Measurements from ENCODE around the gene ZNF106.

The ZNF106 gene

DNA sequence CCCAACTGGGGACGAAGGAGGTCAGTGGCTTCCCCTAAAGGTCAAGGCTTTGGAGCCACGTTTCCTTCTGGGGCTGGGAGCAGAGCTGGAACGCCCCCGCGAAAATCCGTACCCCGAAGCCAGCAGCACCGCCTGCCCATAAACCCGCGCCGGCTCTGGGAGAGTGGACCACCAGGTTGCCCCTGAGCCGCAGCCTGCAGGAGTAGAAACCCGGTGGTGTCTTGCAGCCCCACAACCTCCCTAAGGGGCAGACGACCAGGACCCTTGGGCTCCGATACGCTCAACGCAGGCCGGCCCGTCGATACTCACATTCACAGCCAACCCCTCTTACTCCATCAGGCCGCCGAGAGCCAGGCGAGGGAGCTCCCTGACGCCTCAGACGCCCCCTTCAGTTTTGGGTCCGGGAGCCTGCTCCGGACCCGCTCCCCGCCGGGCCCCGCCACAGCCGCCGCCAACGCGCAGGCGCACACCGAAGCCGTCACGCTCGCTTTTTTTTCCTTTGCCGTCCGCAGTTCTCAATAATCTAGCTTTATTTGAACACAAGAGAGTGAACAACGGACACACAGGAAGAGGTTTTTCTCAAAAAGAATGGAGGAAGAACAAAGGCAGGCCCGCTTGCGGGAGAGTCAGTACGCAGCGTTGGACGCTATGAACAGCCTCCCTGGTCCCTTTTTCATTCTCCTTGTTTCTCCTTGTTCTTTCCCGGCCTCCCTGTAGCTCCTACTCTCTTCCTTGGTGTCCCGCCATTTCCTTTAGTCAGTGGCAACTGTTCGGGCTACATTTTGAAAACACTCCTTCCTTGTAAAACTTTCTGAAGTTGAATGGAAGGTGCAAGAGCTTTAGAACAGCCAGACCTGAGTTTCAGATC lies at the start of gene ZNF106:
Gene ZNF106 (minus strand): TSS at position 471 of the 868 bp plus-strand sequence. CDS start 18,852 bp downstream, outside the sequence.
- peak; percentile 72 to 79 (median 76) for DNase-seq (ENCODE audit: low read depth in 2 of 3, low spot score in 1 of 3)

DNA sequence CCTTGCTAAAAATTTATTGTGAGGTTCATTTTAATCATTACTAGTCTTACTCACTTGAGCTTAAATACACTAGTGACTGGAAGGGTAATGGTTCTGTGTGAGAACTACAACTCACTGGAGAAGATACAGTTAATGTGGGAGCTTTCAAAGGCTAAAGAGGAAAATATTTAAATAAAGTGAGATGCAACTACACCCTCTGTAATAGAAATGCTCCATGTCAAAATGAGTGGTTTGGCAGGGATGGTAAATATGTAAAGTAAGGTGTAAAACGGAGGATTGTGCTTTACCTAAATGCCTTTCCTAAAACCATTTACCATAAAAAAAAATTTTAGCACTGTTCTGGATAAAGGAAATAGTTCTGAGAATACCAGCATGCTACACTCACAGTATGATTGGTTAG lies 42.3 kb upstream of the ZNF106 start:
- DNase-seq (ENCODE audit: low read depth in 2 of 3, low spot score in 1 of 3), result no peak

DNA sequence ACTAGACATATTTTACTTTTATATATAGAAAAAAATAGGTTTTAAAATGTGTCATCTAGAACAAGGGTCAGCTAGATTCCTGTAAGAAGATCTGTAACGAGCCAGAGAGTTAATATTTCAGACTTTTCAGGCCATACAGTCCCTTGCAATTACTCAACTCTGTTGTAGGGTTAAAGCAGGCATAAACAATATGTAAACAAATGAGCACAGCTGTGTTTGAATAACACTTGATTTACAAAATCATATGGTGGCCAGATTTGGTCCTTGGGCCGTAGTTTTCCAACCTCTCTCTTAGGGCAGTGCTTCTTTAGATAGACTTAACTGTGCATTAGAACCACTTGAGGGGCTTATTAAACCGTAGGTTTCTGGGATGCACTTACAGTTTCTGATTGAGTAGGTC lies 38.0 kb upstream of the ZNF106 start:
- DNase-seq (ENCODE audit: low read depth in 2 of 3, low spot score in 1 of 3), result no peak

DNA sequence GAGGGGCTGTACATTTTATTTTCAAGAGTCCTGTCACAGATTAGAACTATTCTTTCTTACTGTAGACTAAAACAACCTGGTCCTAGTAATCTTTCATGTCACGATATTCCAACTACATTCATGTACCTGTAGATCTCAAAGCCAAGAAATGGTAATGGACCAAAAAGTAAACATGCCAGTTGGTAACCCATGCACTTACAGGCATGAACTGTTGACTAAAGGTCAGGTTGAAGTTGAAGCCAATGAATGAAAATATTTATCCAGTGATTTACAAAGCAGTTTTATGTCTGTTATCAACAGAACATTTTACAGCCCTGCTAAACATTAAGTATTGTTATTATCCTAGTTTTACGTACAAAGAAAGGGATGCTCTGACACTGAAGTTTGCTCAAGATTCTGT lies 32.4 kb upstream of the ZNF106 start:
- no peak for DNase-seq (ENCODE audit: low read depth in 2 of 3, low spot score in 1 of 3)

DNA sequence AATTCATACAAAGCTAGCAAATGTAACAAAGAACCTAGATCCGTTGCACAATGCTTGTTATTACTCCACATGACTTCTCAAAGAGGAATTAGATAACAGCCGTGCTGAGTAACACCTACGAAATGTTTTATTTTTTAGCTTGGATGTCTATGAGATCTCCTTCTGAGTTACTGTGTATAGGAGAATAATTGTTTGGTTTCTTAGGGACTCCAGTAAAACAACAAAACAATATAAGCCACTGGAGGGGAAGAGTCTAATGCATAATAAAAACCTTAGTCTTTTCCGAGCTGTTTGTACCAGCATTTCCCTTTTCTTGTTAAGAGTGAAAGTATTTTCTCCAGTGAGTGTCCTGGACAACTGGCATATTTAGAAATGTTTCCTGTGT lies 20.1 kb upstream of the ZNF106 start:
- DNase-seq (ENCODE audit: low read depth in 2 of 3, low spot score in 1 of 3), result no peak

DNA sequence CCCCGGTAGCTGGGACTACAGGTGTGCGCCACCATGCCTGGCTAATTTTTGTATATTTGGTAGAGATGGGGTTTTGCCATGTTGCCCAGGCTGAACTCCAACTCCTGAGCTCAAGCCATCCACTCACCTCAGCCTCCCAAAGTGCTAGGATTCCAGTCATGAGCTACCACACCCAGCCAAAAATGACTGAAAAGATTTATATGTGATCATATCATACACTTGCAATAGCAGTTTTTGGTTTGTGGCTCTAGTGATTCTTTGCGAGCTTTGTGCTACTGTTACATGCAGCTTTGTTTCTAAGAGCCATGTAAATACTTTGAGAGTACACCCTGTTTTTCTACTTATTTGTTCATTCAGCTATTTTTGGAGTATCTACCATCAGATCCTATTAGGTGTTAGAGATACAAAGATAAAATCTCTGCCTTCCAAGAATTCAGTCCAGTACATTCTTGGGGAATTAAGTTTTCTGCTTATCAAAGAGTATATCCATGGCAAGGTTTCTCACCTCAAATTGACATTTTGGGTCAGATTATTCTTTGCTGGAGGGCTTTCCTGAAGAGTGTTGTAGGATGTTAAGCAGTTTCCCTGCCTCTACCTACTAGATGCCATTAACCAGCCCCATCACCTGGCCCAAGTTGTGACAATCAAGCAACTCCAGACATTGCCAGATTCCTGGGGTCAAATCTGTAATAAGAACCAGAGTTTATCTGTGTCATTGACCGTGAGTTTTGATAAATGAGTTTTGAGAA lies 19.5 kb upstream of the ZNF106 start:
- DNase-seq (ENCODE audit: low read depth in 2 of 3, low spot score in 1 of 3), result no peak

DNA sequence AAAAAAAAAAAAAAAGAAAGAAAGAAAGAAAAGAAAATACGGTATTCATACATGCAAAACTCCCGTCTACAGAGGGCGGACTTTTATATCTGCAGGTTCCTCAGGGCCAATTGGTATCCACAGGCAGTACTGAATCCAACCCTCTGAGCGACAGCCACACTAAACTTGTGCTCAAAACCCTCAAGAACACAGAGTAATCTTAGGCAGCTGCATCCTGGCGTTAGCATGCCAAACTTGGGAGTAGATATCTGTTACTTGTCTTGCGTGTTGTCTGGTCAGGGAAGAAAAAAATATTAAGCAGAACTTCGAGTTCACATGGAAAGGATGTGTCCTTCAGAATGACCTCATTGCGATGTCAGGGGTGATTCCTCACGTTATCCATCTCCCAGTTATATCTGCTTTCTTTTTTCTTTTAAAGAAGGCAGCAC lies 17.3 kb upstream of the ZNF106 start:
- no peak for DNase-seq (ENCODE audit: low read depth in 2 of 3, low spot score in 1 of 3)

DNA sequence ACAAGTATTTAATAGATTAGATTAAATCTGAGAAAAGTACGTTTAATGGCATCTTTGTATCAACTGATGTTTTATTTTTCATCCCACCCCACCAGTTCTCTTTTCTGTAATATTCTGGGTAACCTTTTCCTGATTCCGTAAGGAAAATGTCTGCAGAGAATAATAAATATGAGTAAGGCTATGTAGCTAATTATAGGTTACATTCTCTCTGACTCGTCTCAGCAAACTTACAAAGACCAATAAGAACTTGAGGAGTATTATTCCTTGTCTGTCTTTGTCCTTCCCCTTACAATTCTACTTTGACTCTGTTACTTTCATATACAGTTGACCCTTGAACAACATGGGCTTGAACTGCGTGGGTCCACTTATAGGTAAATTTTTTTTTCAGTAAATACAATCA lies 16.6 kb upstream of the ZNF106 start:
- no peak for DNase-seq (ENCODE audit: low read depth in 2 of 3, low spot score in 1 of 3)

DNA sequence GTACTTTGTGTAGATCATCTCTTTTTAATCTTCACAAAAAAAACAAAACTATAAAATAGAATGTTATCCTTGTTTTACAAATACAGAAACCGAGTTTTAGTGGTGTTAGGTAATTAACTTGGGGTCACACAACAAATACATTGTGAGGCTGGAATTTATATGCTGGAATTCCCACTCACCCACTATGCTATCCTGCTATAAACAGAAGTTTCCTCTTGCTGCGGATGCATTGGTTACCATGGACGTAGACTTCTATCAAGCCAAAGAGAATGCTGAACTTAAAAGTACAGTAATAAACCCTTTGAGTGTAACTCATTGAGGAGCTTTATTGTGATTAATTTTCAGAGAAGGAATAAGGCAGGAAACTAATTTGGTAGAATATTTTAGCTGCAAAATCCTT lies 13.7 kb upstream of the ZNF106 start:
- no peak for DNase-seq (ENCODE audit: low read depth in 2 of 3, low spot score in 1 of 3)

DNA sequence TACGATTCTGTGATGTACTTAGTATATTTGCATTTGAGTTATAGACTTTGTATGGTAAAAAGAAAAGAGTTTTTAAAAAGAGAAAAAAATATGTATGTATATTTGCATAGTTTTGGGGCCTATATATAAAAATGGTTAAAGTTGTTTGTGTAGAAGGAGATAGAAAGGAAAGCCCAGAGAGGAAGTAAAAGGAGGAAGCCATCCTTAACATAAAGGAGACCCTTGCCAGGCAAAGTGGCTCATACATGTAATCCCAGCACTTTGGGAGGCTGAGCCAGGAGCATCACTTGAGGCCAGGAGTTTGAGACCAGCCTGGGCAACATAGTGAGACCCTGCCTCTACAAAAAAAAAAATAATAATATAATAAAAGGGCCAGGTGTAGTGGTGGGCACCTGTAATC lies 12.9 kb upstream of the ZNF106 start:
- no peak for DNase-seq (ENCODE audit: low read depth in 2 of 3, low spot score in 1 of 3)

DNA sequence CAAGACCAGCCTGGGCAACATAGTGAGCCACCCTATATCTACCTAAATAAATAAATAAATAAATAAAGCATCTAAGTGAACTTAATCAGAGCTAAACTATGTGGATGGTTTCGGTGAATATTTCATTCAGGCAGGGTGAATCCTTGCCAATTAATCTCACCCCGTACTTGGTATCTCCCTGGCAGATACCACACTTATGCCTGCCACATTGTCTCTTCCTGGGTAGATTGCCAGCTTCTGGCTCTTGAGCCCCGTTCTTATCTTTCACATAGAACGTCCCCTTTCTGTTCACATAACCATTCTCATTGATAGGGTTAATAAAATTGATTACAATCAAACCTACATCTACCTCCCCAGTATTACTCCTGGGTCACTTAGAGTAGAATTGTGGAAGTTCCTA lies 11.5 kb upstream of the ZNF106 start:
- DNase-seq (ENCODE audit: low read depth in 2 of 3, low spot score in 1 of 3), result no peak

DNA sequence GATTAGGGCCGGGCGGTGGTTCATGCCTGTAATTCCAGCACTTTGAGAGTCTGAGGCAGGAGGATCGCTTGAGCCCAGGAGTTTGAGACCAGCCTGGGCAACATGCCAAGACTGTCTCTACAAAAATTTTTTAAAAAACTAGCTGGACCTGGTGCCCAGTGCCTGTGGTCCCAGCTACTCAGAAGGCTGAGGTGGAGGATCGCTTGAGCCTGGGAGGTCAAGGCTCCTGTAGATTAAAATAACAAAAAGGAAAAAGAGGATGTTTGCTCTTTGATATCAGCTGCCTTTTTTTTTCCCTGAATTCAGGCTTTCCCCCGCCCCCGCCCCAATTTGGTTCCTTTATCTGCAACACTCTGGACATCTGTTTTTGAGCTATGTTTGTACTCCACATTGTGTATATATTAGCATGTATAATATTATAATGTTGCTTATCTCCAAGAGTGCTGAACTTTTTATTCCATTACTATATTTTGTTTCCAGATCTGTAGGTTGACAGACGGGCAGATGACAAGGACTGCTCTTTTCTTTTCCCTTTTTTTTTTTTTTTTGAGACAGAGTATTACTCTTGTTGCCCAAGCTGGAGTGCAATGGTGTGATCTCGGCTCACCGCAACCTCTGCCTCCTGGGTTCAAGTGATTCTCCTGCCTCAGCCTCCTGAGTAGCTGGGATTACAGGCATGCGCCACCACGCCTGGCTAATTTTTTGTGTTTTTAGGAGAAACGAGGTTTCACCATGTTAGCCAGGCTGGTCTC lies 9.1 kb upstream of the ZNF106 start:
- DNase-seq (ENCODE audit: low read depth in 2 of 3, low spot score in 1 of 3), result no peak

DNA sequence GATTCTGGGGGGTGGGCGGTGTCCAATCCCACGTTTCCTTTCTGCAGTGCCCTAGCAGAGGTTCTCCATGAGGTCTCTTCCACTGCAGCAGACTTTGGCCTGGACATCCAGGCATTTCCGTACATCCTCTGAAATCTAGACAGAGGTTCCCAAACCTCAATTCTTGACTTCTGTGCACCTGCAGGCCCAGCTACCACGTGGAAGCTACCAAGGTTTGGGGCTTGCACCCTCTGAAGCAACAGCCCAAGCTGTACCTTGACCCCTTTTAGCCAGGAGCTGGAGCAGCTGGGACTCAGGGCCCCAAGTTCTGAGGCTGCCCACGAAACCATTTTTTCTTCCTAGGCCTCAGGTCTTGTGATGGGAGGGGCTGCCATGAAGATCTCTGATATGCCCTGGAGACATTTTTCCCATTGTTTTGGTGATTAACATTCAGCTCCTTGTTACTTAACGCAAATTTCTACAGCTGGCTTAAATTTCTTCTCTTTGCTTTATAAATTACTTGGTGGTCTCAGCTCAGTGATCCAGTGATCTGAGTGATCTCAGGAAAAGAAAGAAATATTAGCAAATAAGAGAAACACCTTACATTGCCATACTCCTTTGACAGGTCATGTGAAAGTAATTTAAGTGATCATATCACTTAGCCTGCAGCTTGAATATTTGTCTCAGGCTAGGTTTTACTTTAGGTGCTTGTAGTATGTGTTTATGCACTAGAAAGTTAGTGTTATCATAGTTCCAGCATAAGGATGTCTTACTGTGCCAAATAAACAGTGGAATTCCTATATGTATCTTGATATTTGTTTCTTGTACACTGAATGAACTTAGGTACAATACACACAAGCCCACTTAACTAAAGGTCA lies 7.5 kb upstream of the ZNF106 start:
- DNase-seq (ENCODE audit: low read depth in 2 of 3, low spot score in 1 of 3), result no peak

DNA sequence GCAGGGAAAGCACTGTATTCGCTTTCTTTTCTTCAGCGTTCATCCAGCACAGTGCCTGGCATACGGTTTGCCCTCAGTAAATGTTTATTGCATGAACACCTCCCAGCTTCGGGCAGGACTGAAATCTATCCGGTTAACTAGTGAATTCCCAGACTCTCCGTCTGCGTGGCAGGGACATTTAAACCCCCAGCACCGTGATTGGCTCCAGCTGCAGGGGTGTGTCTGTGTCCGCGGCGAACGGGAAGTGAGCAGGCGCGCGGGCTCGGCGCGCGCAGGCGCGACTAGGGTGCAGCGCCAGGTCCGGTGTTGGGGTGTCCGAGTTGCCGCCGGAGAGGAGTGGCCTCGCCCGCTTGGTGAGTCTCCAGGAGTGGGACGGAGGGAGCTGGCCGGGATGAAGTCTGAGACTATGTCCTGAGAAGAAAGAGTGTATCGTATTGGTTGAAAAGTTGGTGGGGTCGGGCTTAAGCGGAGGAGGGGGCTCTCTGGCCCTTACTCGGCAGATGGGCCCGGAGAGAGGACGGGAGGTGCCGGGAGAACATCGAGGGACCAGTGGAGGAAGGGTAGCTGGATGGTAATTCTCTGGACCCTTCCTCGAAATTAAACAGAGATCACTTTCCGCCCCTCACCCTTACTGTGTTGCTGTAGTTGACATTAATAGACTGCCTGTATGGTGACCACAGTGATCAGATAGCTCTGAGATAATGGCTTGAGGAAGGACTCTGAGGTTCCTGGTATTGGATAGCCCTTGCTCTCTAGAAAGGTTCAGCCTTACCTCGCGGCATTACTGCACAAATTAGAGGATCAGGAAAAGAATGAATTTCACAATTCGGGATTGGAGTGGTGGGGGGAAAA lies 4.6 kb upstream of the ZNF106 start, which contains the start of gene SNAP23:
Gene SNAP23 (plus strand): TSS at position 274 of the 852 bp plus-strand sequence. CDS start 16,213 bp downstream, outside the sequence.
- DNase-seq (ENCODE audit: low read depth in 2 of 3, low spot score in 1 of 3), result peak; percentile 64 to 75 (median 66)

DNA sequence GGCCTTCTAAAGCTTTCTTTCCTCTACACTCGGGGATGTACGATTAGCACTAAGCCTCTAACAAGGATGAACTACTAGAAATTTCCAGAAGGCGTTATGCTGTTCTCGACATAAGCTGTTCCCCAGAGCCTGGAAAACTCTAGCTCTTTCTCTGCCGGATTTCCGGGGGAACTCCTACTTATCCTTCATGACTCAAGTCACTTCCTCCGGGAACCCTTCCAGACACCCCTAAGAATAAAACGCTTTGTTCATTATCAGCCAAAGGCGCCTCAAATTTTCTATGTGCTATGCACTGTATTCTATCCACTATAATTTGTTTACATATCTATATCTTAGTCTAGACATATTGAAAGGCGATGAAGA lies 4.0 kb upstream of the ZNF106 start:
- peak in 1 of 3 donors; percentile 2 for DNase-seq (ENCODE audit: low read depth in 2 of 3, low spot score in 1 of 3)

DNA sequence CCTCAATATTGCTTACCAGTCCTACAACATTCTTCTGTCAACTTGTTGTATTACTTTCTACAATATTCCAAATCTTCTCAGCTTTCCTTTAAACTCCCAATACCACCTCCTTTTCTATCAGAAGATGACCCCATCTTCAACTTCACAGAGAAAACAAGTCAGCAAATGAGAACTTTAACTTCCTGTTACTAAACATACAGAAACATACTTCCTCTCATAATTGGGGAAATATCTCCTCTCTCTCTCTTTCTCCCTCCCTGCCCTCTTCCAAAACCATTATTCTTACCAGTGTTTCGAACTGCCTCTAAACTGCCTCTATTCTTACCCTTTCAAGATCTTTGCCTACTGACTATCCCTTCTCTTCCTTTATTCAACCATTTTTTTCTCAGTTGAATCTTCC lies 2.7 kb upstream of the ZNF106 start:
- no peak for DNase-seq (ENCODE audit: low read depth in 2 of 3, low spot score in 1 of 3)

DNA sequence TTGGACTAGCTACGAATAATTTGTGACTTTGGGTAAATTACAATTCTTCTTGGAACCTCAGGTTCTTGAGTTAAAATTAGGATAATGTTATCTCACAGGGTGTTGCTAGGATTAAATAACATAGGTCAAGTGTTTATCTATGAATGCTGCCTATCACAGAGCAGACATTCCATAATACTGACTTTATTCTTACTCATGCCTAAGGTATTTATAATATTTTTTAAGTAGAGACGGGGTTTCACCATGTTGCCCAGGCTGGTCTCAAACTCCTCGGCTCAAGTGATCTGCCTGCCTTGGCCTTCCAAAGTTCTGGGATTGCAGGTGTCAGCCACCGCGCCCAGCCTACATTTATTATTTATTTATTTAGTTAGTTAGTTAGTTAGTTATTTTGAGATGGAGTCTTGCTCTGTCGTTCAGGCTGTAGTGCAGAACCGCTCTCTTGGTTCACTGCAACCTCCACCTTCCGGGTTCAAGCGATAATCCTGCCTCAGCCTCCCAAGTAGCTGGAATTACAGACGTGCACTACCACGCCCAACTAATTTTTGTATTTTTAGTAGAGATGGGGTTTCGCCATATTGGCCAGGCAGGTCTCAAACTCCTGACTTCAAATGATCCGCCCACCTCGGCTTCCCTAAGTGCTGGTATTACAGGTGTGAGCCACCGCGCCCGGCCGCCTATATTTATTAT lies 741 bp upstream of the ZNF106 start:
- no peak for DNase-seq (ENCODE audit: low read depth in 2 of 3, low spot score in 1 of 3)

DNA sequence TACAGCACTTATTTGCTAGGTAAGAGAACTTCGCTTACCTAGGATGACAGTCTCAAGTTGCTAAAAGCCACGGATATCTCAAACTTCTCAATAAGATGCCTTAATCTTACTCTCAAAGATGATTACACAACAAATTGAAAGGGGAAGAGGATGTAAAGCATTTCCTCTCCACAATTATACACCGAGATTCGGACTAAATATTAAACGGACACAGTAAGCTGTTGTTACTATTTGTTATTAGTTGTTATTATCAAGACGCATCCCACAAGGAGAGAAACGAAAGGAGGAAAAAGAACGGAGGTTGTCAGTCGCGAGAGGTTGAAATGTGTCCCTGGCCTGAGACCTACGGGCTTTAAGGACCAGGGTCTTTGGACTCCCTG lies 660 bp downstream of the ZNF106 start:
- no peak for DNase-seq (ENCODE audit: low read depth in 2 of 3, low spot score in 1 of 3)

DNA sequence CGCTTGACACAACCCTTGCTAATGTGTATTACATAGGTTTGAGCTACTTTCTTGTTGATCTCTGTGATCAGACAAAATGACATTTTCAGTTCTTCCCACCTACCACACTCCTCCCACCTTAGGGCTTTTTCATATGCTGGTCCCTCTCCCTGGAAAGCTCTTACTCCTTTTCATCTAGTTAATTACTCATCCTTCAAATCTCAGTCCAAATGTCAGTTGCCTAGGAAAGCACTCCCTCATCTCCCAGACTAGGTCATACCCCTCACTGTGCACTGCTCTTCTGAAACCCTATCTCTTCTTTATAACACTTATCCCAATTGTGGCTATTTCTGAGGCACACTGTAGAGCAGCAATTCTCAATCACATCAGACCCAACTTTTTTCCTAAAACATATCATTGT lies 7.3 kb downstream of the ZNF106 start:
- no peak for DNase-seq (ENCODE audit: low read depth in 2 of 3, low spot score in 1 of 3)

Data from stimulated activated CD4-positive, alpha-beta T cell treated with anti-CD3 and anti-CD28 coated beads, Interleukin-12 subunit alpha, Interleukin-12 subunit beta, amount 100 ng/mL, for 48 hours (primary cell).